Right lobe of liver (tissue), 6 donors: ENCODE measurements around the gene CNTN5. TPM values are rescaled to one million over a fixed set of nuclear protein-coding genes. Genes with fewer than 3 reads are reported as not detected.
"Not testable (repeated sequence)": the region's sequence is repeated elsewhere in the genome, so short reads cannot be mapped to it uniquely, and the experiment has no call there.

ENCODE experiments used
- ATAC-seq, 4 donors: fragments of 200-7000 bp; cut with Tn5 transposase; one replicate each; pipeline ENCODE4 v1.9.1; 2020; ENCODE audit warnings: mild to moderate bottlenecking in 4 of 4, moderate library complexity in 4 of 4
- DNase-seq, 3 donors: peaks; one replicate each; pipeline ENCODE4 v3.0.0-alpha.2; 2020
- H3K27ac ChIP-seq, 3 donors: fragments of 200-600 bp; one replicate each; pipeline ENCODE4 v1.8.0; 2022
- H3K27me3 ChIP-seq, 2 donors: fragments of 200-600 bp; one replicate each; pipeline ENCODE4 v1.8.0; 2022
- H3K36me3 ChIP-seq, 4 donors: fragments of 200-600 bp; sonication (generic) in 1 of 4; one replicate each; pipeline versions ENCODE4 v1.5.1 to v1.8.0; 2017 to 2022; ENCODE audit warnings: control low read depth in 1 of 4
- H3K4me1 ChIP-seq, 4 donors: fragments of 200-600 bp; sonication (generic) in 1 of 4; one replicate each; pipeline versions ENCODE4 v1.5.1 to v1.8.0; 2017 to 2022; ENCODE audit warnings: control low read depth in 1 of 4
- H3K4me3 ChIP-seq, 3 donors: fragments of 200-600 bp; one replicate each; pipeline ENCODE4 v1.8.0; 2022
- H3K9me3 ChIP-seq, 4 donors: fragments of 200-600 bp; sonication (generic) in 1 of 4; one replicate each; pipeline versions ENCODE4 v1.5.1 to v1.8.0; 2017 to 2022; ENCODE audit warnings: control low read depth in 1 of 4
- CTCF ChIP-seq, 4 donors: fragments of 200-600 bp in 3 of 4; fragments of 450-650 bp in 1 of 4; IDR thresholded peaks; one replicate each; pipeline versions ENCODE4 v1.5.1 to v1.8.0; 2016 to 2022; ENCODE audit warnings: antibody characterized with exemption in 4 of 4, mild to moderate bottlenecking in 2 of 4
- POLR2A ChIP-seq: fragments of 450-650 bp; IDR thresholded peaks from one replicate; pipeline ENCODE4 v1.6.1; 2017; ENCODE audit warnings: antibody characterized with exemption, mild to moderate bottlenecking
- WGBS: methylation state at CpG from one replicate; pipeline ENCODE4 v1.1.6; 2018; ENCODE audit warnings: low coverage, low lambda C conversion rate; ENCODE audit not compliant: insufficient coverage; ENCODE audit errors: missing lambda C conversion rate; 5-methylcytosine and 5-hydroxymethylcytosine counted together
- intact Hi-C, 2 donors: fragments of 100-400 bp; cut with DNase I; formaldehyde crosslinking; loops; one replicate each; pipeline versions ENCODE4 v1.11.2 to v1.14.1; 2022
- total RNA-seq, 6 experiments: library from RNA; depleted of rRNA in 2 of 6; stranded (reverse); fragments of >200 nt in 2 of 6; fragmentation: NEBNext Ultra II Directional in 3 of 6; extraction: Animal tissue kit (Norgen Biotek cat#: 25700) in 3 of 6; gene quantifications; one replicate each; pipeline versions ENCODE4 v1.1.0 to v1.2.4, GENCODE V29; 2016 to 2023
- donor health status: DM: no; HTN: yes; CAD: no.
- donor health status: DM: no; HTN: no; CAD: no.
- donor health status: DM: no; HTN: no; CAD: no.
- donor health status: DM: no; HTN: yes; CAD: no.
- donor health status: DM: no; HTN: yes; CAD: no.

The CNTN5 gene
- total RNA-seq, 6 experiments from 2014 or later, result 0.13 to 0.19 TPM; not detected in 4

DNA sequence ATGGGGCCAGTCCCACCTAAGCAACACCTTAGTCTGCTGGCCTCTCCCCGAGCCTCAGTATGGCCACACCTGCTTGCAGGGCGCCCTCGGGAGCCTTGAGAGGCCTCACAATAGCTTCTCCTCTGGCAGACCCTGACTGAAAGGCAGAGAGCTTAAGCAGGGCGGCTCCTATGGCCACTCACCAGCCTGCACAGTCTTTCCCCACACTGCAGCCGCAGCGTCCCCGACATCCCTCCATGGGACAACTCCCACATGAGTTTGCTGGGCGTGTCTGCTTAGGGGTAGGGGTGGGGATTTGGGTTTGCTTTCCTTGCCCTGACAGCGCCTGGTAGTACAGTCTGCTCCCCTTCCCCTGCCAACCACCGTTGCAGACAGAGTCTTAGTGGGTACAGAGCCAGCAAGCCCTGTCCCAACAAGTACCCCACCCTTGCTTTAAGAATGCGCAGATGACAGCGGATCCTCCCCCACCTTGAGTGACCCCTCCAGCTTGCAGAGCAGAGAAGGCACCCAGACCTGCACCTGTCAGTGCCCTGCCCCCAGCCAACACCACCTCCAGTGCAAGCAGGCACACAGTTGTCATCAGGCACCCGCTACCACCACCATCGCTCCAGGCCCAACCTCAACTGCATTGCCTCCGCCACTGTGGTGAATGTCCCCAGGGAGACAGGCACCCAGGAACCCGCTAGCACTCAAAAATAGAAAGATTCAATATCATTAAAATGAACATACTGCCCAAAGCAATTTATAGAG, 1252.5 kb downstream of the CNTN5 start:
- H3K27me3 ChIP-seq, result no peaks in the 10 kb centered on the region
- no peaks in the 10 kb centered on the region for H3K36me3 ChIP-seq
- no peak for TF ChIP-seq CTCF (IDR thresholded peaks at IDR 0.05)
- no peak for TF ChIP-seq POLR2A
- no peaks in the 10 kb centered on the region for H3K4me1 ChIP-seq
- WGBS, result 79% methylated on average over 6 of the region's 16 CpGs
- intact Hi-C loops, result no loop called here
- DNase-seq, result peak in 1 of 3 donors; percentile 43
- ATAC-seq, result peak in 1 of 4 donors; percentile 35
- H3K4me3 ChIP-seq, result no peak overlapping the region
- H3K27ac ChIP-seq, result no peak overlapping the region
- H3K9me3 ChIP-seq, result no peaks in the 10 kb centered on the region

- H3K36me3 ChIP-seq, H3K4me3 ChIP-seq, intact Hi-C loops, ATAC-seq, H3K27me3 ChIP-seq, H3K4me1 ChIP-seq, H3K27ac ChIP-seq, DNase-seq, H3K9me3 ChIP-seq: not testable (repeated sequence)
- 45% methylated on average over 4 of the region's 4 CpGs for WGBS
Measured at GRCh38 chr11:100274466-100274865, 1253.7 kb downstream of the CNTN5 start.

DNA sequence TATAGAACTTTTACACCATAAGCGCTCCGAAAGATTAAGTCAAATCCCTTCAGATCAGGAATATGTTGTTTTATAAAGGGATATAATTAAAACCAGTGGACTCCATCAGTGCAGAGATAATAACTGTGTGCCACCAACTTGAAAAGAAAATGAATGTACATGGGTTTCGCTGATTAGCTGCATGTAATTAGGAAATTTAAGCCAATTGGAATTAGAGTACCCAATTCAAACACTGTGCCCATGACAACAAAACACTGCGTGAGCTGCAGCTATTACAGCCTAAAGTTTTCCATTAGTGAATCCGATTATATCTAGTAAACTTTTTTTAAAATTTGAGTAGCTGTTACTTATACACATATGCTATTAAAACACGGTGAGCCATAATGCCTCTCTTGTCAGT, 1274.0 kb downstream of the CNTN5 start:
- no peaks in the 10 kb centered on the region for H3K36me3 ChIP-seq
- intact Hi-C loops, result no loop called here
- H3K4me1 ChIP-seq, result no peaks in the 10 kb centered on the region
- H3K27ac ChIP-seq, result no peak overlapping the region
- H3K27me3 ChIP-seq, result no peaks in the 10 kb centered on the region
- no peak for ATAC-seq
- no peak for TF ChIP-seq POLR2A
- TF ChIP-seq CTCF (IDR thresholded peaks at IDR 0.05), result no peak
- 56% methylated on average over 6 of the region's 6 CpGs for WGBS
- H3K4me3 ChIP-seq, result no peak overlapping the region
- H3K9me3 ChIP-seq, result no peaks in the 10 kb centered on the region
- DNase-seq, result no peak

DNA sequence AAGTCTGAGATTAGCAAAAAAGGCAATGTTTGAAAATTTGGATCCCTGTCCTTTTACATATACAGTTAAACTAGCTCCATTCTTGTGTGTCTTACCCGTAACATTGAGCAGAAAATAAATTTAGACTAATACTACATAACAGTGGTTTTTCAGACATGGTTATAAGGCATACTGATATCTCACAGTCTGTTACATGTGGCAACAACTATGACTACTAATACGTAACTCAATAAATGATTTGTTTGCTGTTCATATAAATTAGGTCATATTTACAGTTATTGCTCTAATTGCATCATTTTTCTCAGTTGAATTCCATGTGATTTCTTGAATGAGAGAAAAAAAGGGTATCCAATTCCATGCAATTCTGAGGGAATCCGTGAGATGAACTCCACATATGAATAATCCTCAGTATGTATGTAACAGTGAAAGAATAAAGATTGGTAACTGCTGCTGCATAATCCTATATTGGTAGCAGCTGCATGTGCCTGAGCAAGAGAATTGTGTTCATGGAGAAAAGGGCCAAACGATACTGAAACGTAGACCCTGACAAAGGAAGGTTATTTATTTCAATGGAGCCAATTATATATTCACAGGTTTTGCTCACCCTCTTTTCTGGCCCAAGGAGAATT, 1275.4 kb downstream of the CNTN5 start:
- Histone ChIP-seq H3K36me3 (no peaks in the 10 kb centered on the region), H3K9me3 (no peaks in the 10 kb centered on the region), H3K4me3 (no peak overlapping the region), H3K27me3 (no peaks in the 10 kb centered on the region), H3K27ac (no peak overlapping the region), H3K4me1 (no peaks in the 10 kb centered on the region)
- intact Hi-C loops, result no loop called here
- TF ChIP-seq POLR2A (no peak), CTCF (IDR thresholded peaks at IDR 0.05) (no peak)
- no peak for DNase-seq
- no peak for ATAC-seq
- 36% methylated on average over 5 of the region's 5 CpGs for WGBS

- 37% methylated on average over 5 of the region's 5 CpGs for WGBS
- DNase-seq (no peak), ATAC-seq (no peak)
- TF ChIP-seq CTCF (IDR thresholded peaks at IDR 0.05), result no peak
- TF ChIP-seq POLR2A, result no peak
- H3K4me3 ChIP-seq, result no peak overlapping the region
- no peaks in the 10 kb centered on the region for H3K4me1 ChIP-seq
- no peaks in the 10 kb centered on the region for H3K9me3 ChIP-seq
- H3K27ac ChIP-seq, result no peak overlapping the region
- intact Hi-C loops, result no loop called here
- H3K36me3 ChIP-seq, result no peaks in the 10 kb centered on the region
- no peaks in the 10 kb centered on the region for H3K27me3 ChIP-seq
Measured at GRCh38 chr11:100297516-100297915, 1276.8 kb downstream of the CNTN5 start.
